GM12878 (cell line): ENCODE data around the gene PALD1.

ENCODE experiments used
- ATF3 ChIP-seq: IDR thresholded peaks from 2 replicates; pipeline ENCODE4 v1.6.1; 2011; ENCODE audit warnings: low read depth, mild to moderate bottlenecking, low read length, moderate library complexity, borderline replicate concordance; ENCODE audit errors: extremely low read depth
- CBFB ChIP-seq: IDR thresholded peaks from 2 replicates; pipeline ENCODE4 v1.6.1; 2016; ENCODE audit warnings: antibody characterized with exemption, low read depth
- CREB1 ChIP-seq: IDR thresholded peaks from 2 replicates; pipeline ENCODE4 v1.6.1; 2012; ENCODE audit warnings: low read depth, mild to moderate bottlenecking, inconsistent platforms
- EP300 ChIP-seq, 2 experiments: fragments of 150-350 bp in 1 of 2; IDR thresholded peaks; 2 replicates each; pipeline ENCODE4 v1.6.1; 2011 to 2012; ENCODE audit warnings: low read depth in 2 of 2, low read length in 2 of 2, borderline replicate concordance in 1 of 2, improper control_type of control experiment in 1 of 2, inconsistent platforms in 1 of 2; ENCODE audit not compliant: control insufficient read depth in 1 of 2
- HCFC1 ChIP-seq: fragments of 150-350 bp; IDR thresholded peaks from 2 replicates; pipeline ENCODE4 v1.6.1; 2014; ENCODE audit warnings: low read length
- MAX ChIP-seq: IDR thresholded peaks from 2 replicates; pipeline ENCODE4 v1.6.1; 2012; ENCODE audit warnings: low read depth, low read length, improper control_type of control experiment
- PML ChIP-seq: IDR thresholded peaks from 2 replicates; pipeline ENCODE4 v1.6.1; 2012; ENCODE audit warnings: low read length, inconsistent platforms
- POLR2A ChIP-seq: IDR thresholded peaks from 2 replicates; pipeline ENCODE4 v1.6.1; 2011; ENCODE audit warnings: low read depth, mild to moderate bottlenecking, low read length
- SMC3 ChIP-seq: IDR thresholded peaks from 2 replicates; pipeline ENCODE4 v1.6.1; 2011; ENCODE audit warnings: low read length, improper control_type of control experiment, borderline replicate concordance
- ZBED1 ChIP-seq: IDR thresholded peaks from 2 replicates; pipeline ENCODE4 v1.6.1; 2016; ENCODE audit warnings: borderline replicate concordance

- TF ChIP-seq HCFC1 (no peak), MAX (no peak), SMC3 (no peak), CREB1 (no peak), PML (no peak), ATF3 (no peak), EP300 (IDR thresholded peaks at IDR 0.05; ENCODE audit: borderline replicate concordance in 1 of 2, control insufficient read depth in 1 of 2, low read depth in 2 of 2, low read length in 2 of 2) (no peak), ZBED1 (no peak), CBFB (no peak), POLR2A (no peak)
These were observed 57.8 kb downstream of the PALD1 start for GRCh38 chr10:70536196-70536861.
